Measurements from ENCODE around the gene DBP. TPM values are rescaled to one million over a fixed set of nuclear protein-coding genes. Genes with fewer than 3 reads are reported as not detected.
"Not testable (repeated sequence)": the region's sequence is repeated elsewhere in the genome, so short reads cannot be mapped to it uniquely, and the experiment has no call there.

The DBP gene
- total RNA-seq, 1 experiment from 2014 or later = 14.2 TPM

- DNase-seq (ENCODE audit: low spot score) = no peak
- Histone ChIP-seq H3K4me1 (ENCODE audit: insufficient read depth, low read length, poor library complexity, severe bottlenecking) (no peaks in the 10 kb centered on the region), H3K4me3 (ENCODE audit: low read depth, low read length, poor library complexity, severe bottlenecking) (no peak overlapping the region), H3K27me3 (replicated peaks; ENCODE audit: insufficient read depth, low read depth, low read length, poor library complexity) (no peaks in the 10 kb centered on the region), H3K36me3 (ENCODE audit: insufficient read depth, low read length, poor library complexity, severe bottlenecking) (no peaks in the 10 kb centered on the region), H3K9me3 (ENCODE audit: low read depth, low read length, poor library complexity, severe bottlenecking) (no peaks in the 10 kb centered on the region), H3K27ac (ENCODE audit: low read depth, low read length, poor library complexity, severe bottlenecking) (no peak overlapping the region)
- intact Hi-C loops (cut with micrococcal nuclease; ENCODE audit: unreplicated experiment) = no loop called here
- TF ChIP-seq EZH2 (IDR thresholded peaks at IDR 0.05; ENCODE audit: borderline replicate concordance, low read depth, low read length, poor library complexity, severe bottlenecking) = no peak
- no peak for TF ChIP-seq CTCF (conservative IDR thresholded peaks at IDR 0.05; ENCODE audit: low read depth, low read length)
- CTCF ChIA-PET = no interaction called here
- POLR2A ChIA-PET (ENCODE audit: low non-redundant PET) = no interaction called here
- BruUV-seq (replicated peaks) = no TSS peak
These were observed 48.4 kb upstream of the DBP start for GRCh38 chr19:48685583-48685982.

- intact Hi-C loops (cut with micrococcal nuclease; ENCODE audit: unreplicated experiment) = no loop called here
- no peak overlapping the region for H3K27ac ChIP-seq (ENCODE audit: low read depth, low read length, poor library complexity, severe bottlenecking)
- no peaks in the 10 kb centered on the region for H3K9me3 ChIP-seq (ENCODE audit: low read depth, low read length, poor library complexity, severe bottlenecking)
- TF ChIP-seq EZH2 (IDR thresholded peaks at IDR 0.05; ENCODE audit: borderline replicate concordance, low read depth, low read length, poor library complexity, severe bottlenecking) = no peak
- no peaks in the 10 kb centered on the region for H3K4me1 ChIP-seq (ENCODE audit: insufficient read depth, low read length, poor library complexity, severe bottlenecking)
- ChIA-PET POLR2A (ENCODE audit: low non-redundant PET) (interaction anchor here (0.6 kb wide), 1 partner anchor 77 kb away, joined by 6 read pairs; no protein-coding TSS in a partner anchor), CTCF (no interaction called here)
- BruUV-seq (replicated peaks) = no TSS peak
- H3K4me3 ChIP-seq (ENCODE audit: low read depth, low read length, poor library complexity, severe bottlenecking) = no peak overlapping the region
- DNase-seq (ENCODE audit: low spot score) = no peak
- no peaks in the 10 kb centered on the region for H3K36me3 ChIP-seq (ENCODE audit: insufficient read depth, low read length, poor library complexity, severe bottlenecking)
- no peaks in the 10 kb centered on the region for H3K27me3 ChIP-seq (replicated peaks; ENCODE audit: insufficient read depth, low read depth, low read length, poor library complexity)
These were observed 46.2 kb upstream of the DBP start for GRCh38 chr19:48683349-48683748.

- Histone ChIP-seq H3K4me3 (ENCODE audit: low read depth, low read length, poor library complexity, severe bottlenecking) (no peak overlapping the region), H3K9me3 (ENCODE audit: low read depth, low read length, poor library complexity, severe bottlenecking) (no peaks in the 10 kb centered on the region), H3K27me3 (replicated peaks; ENCODE audit: insufficient read depth, low read depth, low read length, poor library complexity) (no peaks in the 10 kb centered on the region), H3K4me1 (ENCODE audit: insufficient read depth, low read length, poor library complexity, severe bottlenecking) (no peaks in the 10 kb centered on the region), H3K36me3 (ENCODE audit: insufficient read depth, low read length, poor library complexity, severe bottlenecking) (no peaks in the 10 kb centered on the region), H3K27ac (ENCODE audit: low read depth, low read length, poor library complexity, severe bottlenecking) (no peak overlapping the region)
- CTCF ChIA-PET = no interaction called here
- TF ChIP-seq CTCF (conservative IDR thresholded peaks at IDR 0.05; ENCODE audit: low read depth, low read length) = no peak
- no peak for DNase-seq (ENCODE audit: low spot score)
- POLR2A ChIA-PET (ENCODE audit: low non-redundant PET) = no interaction called here
- intact Hi-C loops (cut with micrococcal nuclease; ENCODE audit: unreplicated experiment) = no loop called here
- BruUV-seq (replicated peaks) = no TSS peak
These were observed 43.9 kb upstream of the DBP start for GRCh38 chr19:48681127-48681470.

- CTCF ChIA-PET = no interaction called here
- H3K27ac ChIP-seq (ENCODE audit: low read depth, low read length, poor library complexity, severe bottlenecking) = no peak overlapping the region
- peaks cover 3% of the 10 kb centered on the region for H3K4me1 ChIP-seq (ENCODE audit: insufficient read depth, low read length, poor library complexity, severe bottlenecking)
- intact Hi-C loops (cut with micrococcal nuclease; ENCODE audit: unreplicated experiment) = no loop called here
- no TSS peak for BruUV-seq (replicated peaks)
- POLR2A ChIA-PET (ENCODE audit: low non-redundant PET) = no interaction called here
- no peaks in the 10 kb centered on the region for H3K27me3 ChIP-seq (replicated peaks; ENCODE audit: insufficient read depth, low read depth, low read length, poor library complexity)
- TF ChIP-seq CTCF (conservative IDR thresholded peaks at IDR 0.05; ENCODE audit: low read depth, low read length) (no peak), EZH2 (IDR thresholded peaks at IDR 0.05; ENCODE audit: borderline replicate concordance, low read depth, low read length, poor library complexity, severe bottlenecking) (no peak)
- DNase-seq (ENCODE audit: low spot score) = no peak
- no peaks in the 10 kb centered on the region for H3K36me3 ChIP-seq (ENCODE audit: insufficient read depth, low read length, poor library complexity, severe bottlenecking)
- no peak overlapping the region for H3K4me3 ChIP-seq (ENCODE audit: low read depth, low read length, poor library complexity, severe bottlenecking)
- H3K9me3 ChIP-seq (ENCODE audit: low read depth, low read length, poor library complexity, severe bottlenecking) = no peaks in the 10 kb centered on the region
These were observed 43.4 kb upstream of the DBP start for GRCh38 chr19:48680436-48681126.

GRCh38 chr19:48680006-48680405, 42.8 kb upstream of the DBP start:
- H3K4me1 ChIP-seq (ENCODE audit: insufficient read depth, low read length, poor library complexity, severe bottlenecking); H3K27me3 ChIP-seq (replicated peaks; ENCODE audit: insufficient read depth, low read depth, low read length, poor library complexity); H3K36me3 ChIP-seq (ENCODE audit: insufficient read depth, low read length, poor library complexity, severe bottlenecking); H3K4me3 ChIP-seq (ENCODE audit: low read depth, low read length, poor library complexity, severe bottlenecking); BruUV-seq (replicated peaks); H3K9me3 ChIP-seq (ENCODE audit: low read depth, low read length, poor library complexity, severe bottlenecking); DNase-seq (ENCODE audit: low spot score); intact Hi-C loops (cut with micrococcal nuclease; ENCODE audit: unreplicated experiment); CTCF ChIA-PET; POLR2A ChIA-PET (ENCODE audit: low non-redundant PET); H3K27ac ChIP-seq (ENCODE audit: low read depth, low read length, poor library complexity, severe bottlenecking): not testable (repeated sequence)

Data from A673 (cell line).